ENCODE results near the gene SOX6.

SOX6 gene

GRCh38 chr11:15985127-15985859 is 371.1 kb downstream of the SOX6 start:
- DNase-seq, result no peak

- no peak for DNase-seq
Observed at GRCh38 chr11:15981292-15981691, 375.1 kb downstream of the SOX6 start.

GRCh38 chr11:15977116-15977515 is 379.2 kb downstream of the SOX6 start:
- no peak for DNase-seq

- DNase-seq, result no peak
Observed at GRCh38 chr11:15976433-15977045, 379.8 kb downstream of the SOX6 start.

- no peak for DNase-seq
Observed at GRCh38 chr11:15975742-15976141, 380.6 kb downstream of the SOX6 start.

- no peak for DNase-seq
Observed at GRCh38 chr11:15972838-15973237, 383.5 kb downstream of the SOX6 start.

- DNase-seq, result no peak
Observed at GRCh38 chr11:15971215-15971546, 385.2 kb downstream of the SOX6 start.

- DNase-seq, result no peak
Observed at GRCh38 chr11:15970506-15971214, 385.7 kb downstream of the SOX6 start.

- no peak for DNase-seq
Observed at GRCh38 chr11:15969701-15970329, 386.5 kb downstream of the SOX6 start.

GRCh38 chr11:15969281-15969680 is 387.1 kb downstream of the SOX6 start:
- DNase-seq, result no peak

- DNase-seq, result no peak
Observed at GRCh38 chr11:15968461-15969130, 387.8 kb downstream of the SOX6 start.

GRCh38 chr11:15967966-15968365 is 388.4 kb downstream of the SOX6 start:
- DNase-seq, result no peak

- DNase-seq, result no peak
Observed at GRCh38 chr11:15967166-15967565, 389.2 kb downstream of the SOX6 start.

- DNase-seq, result no peak
Observed at GRCh38 chr11:15965562-15966250, 390.6 kb downstream of the SOX6 start.

- no peak for DNase-seq
Observed at GRCh38 chr11:15963266-15963665, 393.1 kb downstream of the SOX6 start.

GRCh38 chr11:15958910-15959309 is 397.4 kb downstream of the SOX6 start:
- no peak for DNase-seq

- no peak for DNase-seq
Observed at GRCh38 chr11:15957234-15957633, 399.1 kb downstream of the SOX6 start.

- DNase-seq, result no peak
Observed at GRCh38 chr11:15956302-15956701, 400.0 kb downstream of the SOX6 start.

GRCh38 chr11:15955595-15955994 is 400.8 kb downstream of the SOX6 start:
- no peak for DNase-seq

- no peak for DNase-seq
Observed at GRCh38 chr11:15947681-15948648, 408.4 kb downstream of the SOX6 start.

GRCh38 chr11:15945726-15946125 is 410.6 kb downstream of the SOX6 start:
- DNase-seq, result no peak
